GM12892 (cell line): Measurements from ENCODE around the gene TBL1X.

ENCODE experiments used
- POLR2A ChIP-seq: IDR thresholded peaks from 2 replicates; pipeline ENCODE4 v1.6.1; 2011; ENCODE audit warnings: low read depth, low read length, control low read depth
- POLR2AphosphoS5 ChIP-seq: IDR thresholded peaks from 2 replicates; pipeline ENCODE4 v1.6.1; 2011; ENCODE audit warnings: low read depth, low read length, control low read depth
- TAF1 ChIP-seq: IDR thresholded peaks from 2 replicates; pipeline ENCODE4 v1.6.1; 2011; ENCODE audit warnings: low read depth, mild to moderate bottlenecking, control low read depth, low read length, borderline replicate concordance

DNA sequence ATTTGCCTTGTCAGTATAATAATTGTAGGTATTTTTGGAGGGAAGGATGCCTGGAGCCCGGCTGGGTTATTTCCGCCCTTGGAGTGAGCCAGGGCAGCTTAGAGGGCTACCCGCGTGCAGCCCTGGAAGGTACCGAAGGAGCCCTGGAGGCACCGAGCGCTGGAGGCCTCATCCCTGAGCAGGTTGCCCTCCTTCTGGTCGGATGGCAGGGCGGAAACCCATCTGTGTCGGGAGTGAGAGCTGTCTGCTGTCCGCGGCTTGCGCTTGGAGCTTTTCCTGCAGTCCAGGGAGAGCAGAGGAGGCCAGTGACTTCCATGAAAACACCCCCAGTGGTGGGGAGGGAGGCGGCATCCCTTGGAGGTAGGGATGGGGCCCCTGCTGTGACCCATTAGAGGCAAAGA is 122.1 kb downstream of the TBL1X start:
- no peak for TF ChIP-seq POLR2AphosphoS5
- TF ChIP-seq POLR2A, result no peak
- no peak for TF ChIP-seq TAF1
